K562 (cell line): Measurements from ENCODE around the gene ZNF627. TPM values are rescaled to one million over a fixed set of nuclear protein-coding genes. Genes with fewer than 3 reads are reported as not detected.

Source experiments
- ARNT ChIP-seq, 2 experiments: fragments of 450-650 bp; IDR thresholded peaks; 2 replicates each; pipeline ENCODE4 v1.6.1; 2016; ENCODE audit warnings: mild to moderate bottlenecking in 1 of 2
- CBX1 ChIP-seq: sonication (generic); IDR thresholded peaks from 2 replicates; pipeline ENCODE4 v1.6.1; 2016; ENCODE audit warnings: antibody characterized with exemption, low read depth, mild to moderate bottlenecking
- ELK1 ChIP-seq: sonication (generic); formaldehyde crosslinking; IDR thresholded peaks from 2 replicates; pipeline ENCODE4 v1.8.1; 2022; ENCODE audit warnings: missing genetic modification reagents
- HDAC2 ChIP-seq: fragments of 450-650 bp; IDR thresholded peaks from 2 replicates; pipeline ENCODE4 v1.6.1; 2016; ENCODE audit warnings: mild to moderate bottlenecking
- KAT7 ChIP-seq: sonication (generic); formaldehyde crosslinking; IDR thresholded peaks from 2 replicates; pipeline ENCODE4 v1.8.0; 2022; ENCODE audit warnings: missing genetic modification reagents, mild to moderate bottlenecking, borderline replicate concordance
- RBM25 ChIP-seq: fragments of 200-400 bp; formaldehyde crosslinking; IDR thresholded peaks from 2 replicates; pipeline ENCODE4 v1.6.1; 2018; ENCODE audit warnings: low read length, low read depth, moderate library complexity; ENCODE audit not compliant: severe bottlenecking
- ZBTB40 ChIP-seq, 2 experiments: fragments of 450-650 bp in 1 of 2; sonication (generic) in 1 of 2; formaldehyde crosslinking in 1 of 2; IDR thresholded peaks; 2 replicates each; pipeline versions ENCODE4 v1.7.1 to v1.9.0; 2016 to 2022; ENCODE audit warnings: inconsistent platforms in 1 of 2, mild to moderate bottlenecking in 1 of 2, missing genetic modification reagents in 1 of 2
- polyA plus RNA-seq, 8 experiments: library from polyadenylated mRNA; depleted of rRNA in 4 of 8; stranded (reverse) in 5 of 8; unstranded in 3 of 8; fragments of >200 nt; fragmentation: Nextera tagmentation in 2 of 8; fragmentation: Illumina TruSeq in 1 of 8; extraction: Ambion mirVana in 2 of 8; extraction: Trizol in 1 of 8; gene quantifications; 2 replicates each; pipeline versions ENCODE4 v1.2.1 to v1.2.3, GENCODE V29; 2011 to 2014; ENCODE audit warnings: inconsistent platforms in 1 of 8, missing spikeins in 1 of 8
- total RNA-seq, 7 experiments: library from RNA; depleted of rRNA in 6 of 7; stranded (reverse); fragments of >200 nt in 6 of 7; fragmentation: Illumina TruSeq in 2 of 7; extraction: Trizol in 2 of 7; gene quantifications; 2 replicates each; pipeline versions ENCODE4 v1.2.1 to v1.2.3, GENCODE V29; 2011 to 2021; ENCODE audit warnings: low replicate concordance in 1 of 7
- TF ChIP-seq, protein P1 (sequence below): fragments of 450-650 bp; conservative IDR thresholded peaks from 2 replicates; pipeline ENCODE4 v1.6.1; 2016; ENCODE audit warnings: missing genetic modification characterization, low read depth, mild to moderate bottlenecking, control low read depth, missing compliant biosample characterization
- TF ChIP-seq, protein P2 (sequence below), 2 experiments: IDR thresholded peaks; 2 replicates each; pipeline ENCODE4 v1.6.1; 2012; ENCODE audit warnings: improper control_type of control experiment in 2 of 2, low read depth in 2 of 2, low read length in 2 of 2, borderline replicate concordance in 1 of 2

ZNF627 gene
- total and polyA plus RNA-seq, 9 of the 15 experiments (the other 6 are each of a cell fraction or from before 2014, with no cell fraction given): 6.4 to 19.9 (median 10.6) TPM

DNA sequence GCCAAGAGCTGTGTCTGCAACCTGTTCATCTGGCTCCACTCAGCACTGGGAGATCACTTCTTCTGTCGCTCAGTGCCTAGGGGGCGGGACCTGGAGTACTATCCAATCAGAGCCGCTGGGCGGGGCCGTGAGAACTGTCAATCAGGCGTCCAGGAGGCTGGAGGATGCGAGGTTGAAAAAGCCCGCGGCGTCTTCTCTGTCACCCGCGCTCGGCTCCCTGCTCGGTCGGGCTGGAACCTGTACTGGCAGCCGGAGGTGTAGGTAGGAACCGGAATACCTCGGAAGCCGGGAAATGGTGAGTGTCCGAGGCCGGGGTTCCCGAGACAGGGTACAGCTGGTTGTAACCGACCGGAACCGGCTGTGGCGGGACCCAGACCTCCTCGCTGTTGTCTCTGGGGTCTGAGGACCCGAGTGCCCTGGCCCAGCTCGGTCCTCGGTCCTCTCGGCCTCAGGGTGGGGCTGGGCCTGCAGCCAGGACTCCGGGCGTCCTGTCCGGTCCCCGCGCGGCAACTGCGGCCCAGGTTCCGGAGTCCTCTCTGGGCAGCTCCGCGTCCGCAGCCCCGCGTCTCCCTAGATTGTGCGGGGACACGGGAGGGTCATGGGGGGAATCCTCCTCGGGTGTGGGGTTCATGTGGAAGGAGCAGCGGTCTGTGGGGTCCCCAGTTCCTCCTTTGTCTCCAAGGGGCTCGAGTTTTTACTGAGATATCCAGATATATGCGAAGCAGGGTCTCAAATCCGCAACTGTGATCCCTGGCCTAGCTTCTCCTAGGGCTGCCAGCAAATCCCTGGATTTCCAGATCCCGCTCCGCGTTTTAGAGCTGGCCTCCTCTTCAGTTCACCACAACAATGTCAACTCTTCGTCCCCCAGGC lies 42.6 kb downstream of the ZNF627 start (continued):
- TF ChIP-seq ZBTB40 (IDR thresholded peaks at IDR 0.05) (peak; percentile 41), ZBTB40 (CRISPR knock-in tag; IDR thresholded peaks at IDR 0.05) (no peak), ARNT (IDR thresholded peaks at IDR 0.05) (no peak), KAT7 (CRISPR knock-in tag) (0 out of 2 replicates have a peak, but pooled peaks have one; percentile 49), ELK1 (no peak), RBM25 (peak; percentile 65), HDAC2 (peak; percentile 38; the same call in 1 of the 2 replicates), CBX1 (0 out of 2 replicates have a peak, but pooled peaks have one; percentile 29)
- TF ChIP-seq, protein P1, sequence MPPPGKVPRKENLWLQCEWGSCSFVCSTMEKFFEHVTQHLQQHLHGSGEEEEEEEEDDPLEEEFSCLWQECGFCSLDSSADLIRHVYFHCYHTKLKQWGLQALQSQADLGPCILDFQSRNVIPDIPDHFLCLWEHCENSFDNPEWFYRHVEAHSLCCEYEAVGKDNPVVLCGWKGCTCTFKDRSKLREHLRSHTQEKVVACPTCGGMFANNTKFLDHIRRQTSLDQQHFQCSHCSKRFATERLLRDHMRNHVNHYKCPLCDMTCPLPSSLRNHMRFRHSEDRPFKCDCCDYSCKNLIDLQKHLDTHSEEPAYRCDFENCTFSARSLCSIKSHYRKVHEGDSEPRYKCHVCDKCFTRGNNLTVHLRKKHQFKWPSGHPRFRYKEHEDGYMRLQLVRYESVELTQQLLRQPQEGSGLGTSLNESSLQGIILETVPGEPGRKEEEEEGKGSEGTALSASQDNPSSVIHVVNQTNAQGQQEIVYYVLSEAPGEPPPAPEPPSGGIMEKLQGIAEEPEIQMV (tag): peak; percentile 87
- TF ChIP-seq, protein P2, sequence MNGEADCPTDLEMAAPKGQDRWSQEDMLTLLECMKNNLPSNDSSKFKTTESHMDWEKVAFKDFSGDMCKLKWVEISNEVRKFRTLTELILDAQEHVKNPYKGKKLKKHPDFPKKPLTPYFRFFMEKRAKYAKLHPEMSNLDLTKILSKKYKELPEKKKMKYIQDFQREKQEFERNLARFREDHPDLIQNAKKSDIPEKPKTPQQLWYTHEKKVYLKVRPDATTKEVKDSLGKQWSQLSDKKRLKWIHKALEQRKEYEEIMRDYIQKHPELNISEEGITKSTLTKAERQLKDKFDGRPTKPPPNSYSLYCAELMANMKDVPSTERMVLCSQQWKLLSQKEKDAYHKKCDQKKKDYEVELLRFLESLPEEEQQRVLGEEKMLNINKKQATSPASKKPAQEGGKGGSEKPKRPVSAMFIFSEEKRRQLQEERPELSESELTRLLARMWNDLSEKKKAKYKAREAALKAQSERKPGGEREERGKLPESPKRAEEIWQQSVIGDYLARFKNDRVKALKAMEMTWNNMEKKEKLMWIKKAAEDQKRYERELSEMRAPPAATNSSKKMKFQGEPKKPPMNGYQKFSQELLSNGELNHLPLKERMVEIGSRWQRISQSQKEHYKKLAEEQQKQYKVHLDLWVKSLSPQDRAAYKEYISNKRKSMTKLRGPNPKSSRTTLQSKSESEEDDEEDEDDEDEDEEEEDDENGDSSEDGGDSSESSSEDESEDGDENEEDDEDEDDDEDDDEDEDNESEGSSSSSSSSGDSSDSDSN (IDR thresholded peaks at IDR 0.05; ENCODE audit: borderline replicate concordance in 1 of 2, low read depth in 2 of 2, low read length in 2 of 2): peak; percentile 84 to 90; a peak in 3 of 4 replicates
